GF-D8 (cell line): ENCODE measurements around the gene SLX4IP.

Experiments used
- DNase-seq: peaks from one replicate; lab custom pipeline; 2025; lab: John Stamatoyannopoulos, UW

The SLX4IP gene

GRCh38 chr20:10634683-10635411 is 199.7 kb downstream of the SLX4IP start:
- DNase-seq, result no peak

GRCh38 chr20:10635476-10636208 is 200.5 kb downstream of the SLX4IP start:
- no peak for DNase-seq

GRCh38 chr20:10636326-10636818 is 201.3 kb downstream of the SLX4IP start:
- DNase-seq, result no peak

- DNase-seq, result no peak
Observed at GRCh38 chr20:10637031-10637559, 202.0 kb downstream of the SLX4IP start.

- DNase-seq, result no peak
Observed at GRCh38 chr20:10637563-10637962, 202.5 kb downstream of the SLX4IP start.

- no peak for DNase-seq
Observed at GRCh38 chr20:10639077-10639736, 204.1 kb downstream of the SLX4IP start.

- no peak for DNase-seq
Observed at GRCh38 chr20:10639737-10640556, 204.8 kb downstream of the SLX4IP start.

- no peak for DNase-seq
Observed at GRCh38 chr20:10640897-10641296, 205.8 kb downstream of the SLX4IP start.

GRCh38 chr20:10641467-10641866 is 206.4 kb downstream of the SLX4IP start:
- DNase-seq, result no peak

- no peak for DNase-seq
Observed at GRCh38 chr20:10641893-10642292, 206.8 kb downstream of the SLX4IP start.

- DNase-seq, result no peak
Observed at GRCh38 chr20:10642856-10643559, 207.9 kb downstream of the SLX4IP start.

GRCh38 chr20:10643560-10643873 is 208.4 kb downstream of the SLX4IP start:
- DNase-seq, result no peak

GRCh38 chr20:10644458-10645204 is 209.5 kb downstream of the SLX4IP start:
- DNase-seq, result no peak

- DNase-seq, result no peak
Observed at GRCh38 chr20:10645205-10645570, 210.1 kb downstream of the SLX4IP start.

GRCh38 chr20:10646006-10646405 is 210.9 kb downstream of the SLX4IP start:
- no peak for DNase-seq

GRCh38 chr20:10646886-10647420 is 211.8 kb downstream of the SLX4IP start:
- DNase-seq, result no peak

- DNase-seq, result no peak
Observed at GRCh38 chr20:10647471-10647870, 212.4 kb downstream of the SLX4IP start.

- DNase-seq, result no peak
Observed at GRCh38 chr20:10647909-10648308, 212.8 kb downstream of the SLX4IP start.

- DNase-seq, result no peak
Observed at GRCh38 chr20:10648651-10649050, 213.5 kb downstream of the SLX4IP start.

GRCh38 chr20:10649080-10649796 is 214.1 kb downstream of the SLX4IP start:
- no peak for DNase-seq
